Fibroblast of mammary gland (primary cell): Measurements from ENCODE around the gene LEFTY1.
"Not testable (repeated sequence)": the region's sequence is repeated elsewhere in the genome, so short reads cannot be mapped to it uniquely, and the experiment has no call there.

Experiments used
- DNase-seq: peaks from one replicate; pipeline ENCODE4 v3.0.0-alpha.2; 2010; ENCODE audit warnings: low read depth
- H3K4me3 ChIP-seq: 2 replicates; pipeline ENCODE4 v1.5.1; 2011; ENCODE audit warnings: low read depth, mild to moderate bottlenecking, low read length, moderate library complexity; ENCODE audit not compliant: control insufficient read depth
- TF ChIP-seq, protein P1 (sequence below): conservative IDR thresholded peaks from 2 replicates; pipeline ENCODE4 v1.5.1; 2011; ENCODE audit warnings: low read depth, low read length, inconsistent platforms; ENCODE audit not compliant: control insufficient read depth, insufficient read depth

LEFTY1 gene

DNA sequence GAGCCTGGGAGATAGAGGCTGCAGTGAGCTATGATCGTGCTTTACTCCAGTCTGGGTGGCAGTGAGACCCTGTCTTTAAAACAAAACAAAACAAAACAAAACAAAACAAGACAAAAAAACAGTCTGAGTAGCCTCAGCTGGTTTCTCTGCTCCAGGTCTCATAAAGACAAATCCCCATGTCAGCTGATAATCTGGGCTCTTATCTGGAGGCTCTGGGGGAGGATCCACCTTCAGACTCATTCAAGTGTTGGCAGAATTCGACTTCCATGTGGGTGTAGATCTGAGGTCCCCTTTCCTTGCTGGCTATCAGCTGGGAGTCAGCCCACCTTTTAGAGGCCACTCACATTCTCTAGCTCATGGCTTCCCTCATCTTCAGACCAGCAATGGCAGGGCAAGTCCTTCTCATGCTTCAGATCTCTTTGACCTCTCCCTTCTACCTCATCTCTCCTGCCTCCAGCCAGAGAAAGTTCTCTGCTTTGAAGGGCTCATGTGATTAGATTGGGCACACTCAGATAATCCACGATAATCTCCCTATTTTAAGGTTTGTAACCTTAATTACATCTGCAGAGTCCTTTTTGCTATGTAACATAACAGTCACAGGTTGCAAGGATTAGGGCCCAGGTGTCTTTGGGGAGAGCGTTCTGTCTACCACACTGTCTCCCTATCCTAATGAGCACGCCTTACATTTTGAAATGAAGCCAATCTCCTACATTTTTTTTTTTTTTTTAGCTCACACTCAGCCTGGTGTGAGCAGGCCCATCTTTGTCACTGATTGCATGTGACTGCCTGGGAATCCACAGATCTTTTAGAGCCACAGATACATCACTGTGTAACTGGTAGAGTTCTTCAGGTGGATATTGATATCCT, 42.6 kb upstream of the LEFTY1 start:
- TF ChIP-seq, protein P1, sequence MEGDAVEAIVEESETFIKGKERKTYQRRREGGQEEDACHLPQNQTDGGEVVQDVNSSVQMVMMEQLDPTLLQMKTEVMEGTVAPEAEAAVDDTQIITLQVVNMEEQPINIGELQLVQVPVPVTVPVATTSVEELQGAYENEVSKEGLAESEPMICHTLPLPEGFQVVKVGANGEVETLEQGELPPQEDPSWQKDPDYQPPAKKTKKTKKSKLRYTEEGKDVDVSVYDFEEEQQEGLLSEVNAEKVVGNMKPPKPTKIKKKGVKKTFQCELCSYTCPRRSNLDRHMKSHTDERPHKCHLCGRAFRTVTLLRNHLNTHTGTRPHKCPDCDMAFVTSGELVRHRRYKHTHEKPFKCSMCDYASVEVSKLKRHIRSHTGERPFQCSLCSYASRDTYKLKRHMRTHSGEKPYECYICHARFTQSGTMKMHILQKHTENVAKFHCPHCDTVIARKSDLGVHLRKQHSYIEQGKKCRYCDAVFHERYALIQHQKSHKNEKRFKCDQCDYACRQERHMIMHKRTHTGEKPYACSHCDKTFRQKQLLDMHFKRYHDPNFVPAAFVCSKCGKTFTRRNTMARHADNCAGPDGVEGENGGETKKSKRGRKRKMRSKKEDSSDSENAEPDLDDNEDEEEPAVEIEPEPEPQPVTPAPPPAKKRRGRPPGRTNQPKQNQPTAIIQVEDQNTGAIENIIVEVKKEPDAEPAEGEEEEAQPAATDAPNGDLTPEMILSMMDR = no peak
- H3K4me3 ChIP-seq = no peak overlapping the region
- DNase-seq = no peak

- no peak overlapping the region for H3K4me3 ChIP-seq
Observed at GRCh38 chr1:225930566-225930965, 41.6 kb upstream of the LEFTY1 start.

DNA sequence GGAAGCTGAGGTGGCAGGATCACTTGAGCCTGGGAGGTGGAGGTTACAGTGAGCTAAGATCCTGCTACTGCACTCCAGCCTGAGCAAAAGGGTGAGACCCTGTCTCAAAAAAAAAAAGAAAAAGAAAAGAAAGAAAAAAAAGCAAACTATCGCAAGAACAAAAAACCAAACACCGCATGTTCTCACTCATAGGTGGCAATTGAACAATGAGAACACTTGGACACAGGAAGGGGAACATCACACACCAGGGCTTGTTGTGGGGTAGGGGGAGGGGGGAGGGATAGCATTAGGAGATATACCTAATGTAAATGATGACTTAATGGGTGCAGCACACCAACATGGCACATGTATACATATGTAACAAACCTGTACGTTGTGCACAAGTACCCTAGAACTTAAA, 40.5 kb upstream of the LEFTY1 start:
- H3K4me3 ChIP-seq, DNase-seq: not testable (repeated sequence)

More at GRCh38 chr1:225930566-225930965, 41.6 kb upstream of the LEFTY1 start:
- DNase-seq = no peak
- TF ChIP-seq, protein P1 = no peak

DNA sequence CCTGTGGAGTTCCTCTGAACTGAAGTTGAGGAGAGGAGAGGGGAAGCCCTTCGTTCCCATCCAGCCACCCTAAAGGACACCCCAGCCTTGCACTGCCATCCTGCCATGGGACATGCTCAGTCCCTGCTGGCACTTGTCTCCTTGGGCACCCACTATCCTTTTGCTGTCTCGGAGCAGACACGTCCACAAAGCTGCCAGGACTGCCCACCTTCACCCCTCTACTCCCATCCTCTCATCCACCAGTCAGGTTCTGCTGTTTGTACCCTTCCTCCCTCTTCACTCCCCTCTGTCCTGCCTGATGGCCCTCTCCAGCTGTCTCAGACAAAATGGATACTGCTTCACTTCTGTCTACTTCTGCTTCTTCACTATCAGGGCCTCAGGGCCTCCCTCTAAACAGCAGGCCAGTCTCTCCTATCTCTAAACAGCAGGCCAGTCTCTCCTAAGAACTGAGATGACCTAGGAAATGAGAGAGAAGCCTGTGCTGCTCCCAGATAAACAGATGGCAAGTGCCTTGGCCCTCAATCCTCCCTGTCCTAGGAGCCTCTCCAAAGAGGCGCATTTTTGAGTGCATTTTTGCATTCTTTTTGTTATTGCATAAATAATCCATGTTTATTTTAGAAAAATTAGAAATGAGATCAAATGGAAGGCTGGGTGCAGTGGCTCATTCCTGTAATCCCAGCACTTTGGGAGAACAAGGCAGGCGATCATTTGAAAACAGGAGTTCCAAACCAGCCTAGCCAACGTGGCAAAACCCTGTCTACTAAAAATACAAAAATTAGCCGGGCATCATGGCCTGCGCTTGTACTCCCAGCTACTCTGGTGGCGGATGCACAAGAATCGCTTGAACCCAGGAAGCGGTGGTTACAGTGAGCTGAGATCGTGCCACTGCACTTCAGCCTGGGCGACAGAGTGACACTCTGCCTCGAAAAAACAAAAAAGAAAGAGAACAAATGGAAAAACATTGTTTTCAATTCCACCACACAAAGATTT, 39.5 kb upstream of the LEFTY1 start:
- H3K4me3 ChIP-seq = no peak overlapping the region
- DNase-seq = no peak
- TF ChIP-seq, protein P1 = no peak

DNA sequence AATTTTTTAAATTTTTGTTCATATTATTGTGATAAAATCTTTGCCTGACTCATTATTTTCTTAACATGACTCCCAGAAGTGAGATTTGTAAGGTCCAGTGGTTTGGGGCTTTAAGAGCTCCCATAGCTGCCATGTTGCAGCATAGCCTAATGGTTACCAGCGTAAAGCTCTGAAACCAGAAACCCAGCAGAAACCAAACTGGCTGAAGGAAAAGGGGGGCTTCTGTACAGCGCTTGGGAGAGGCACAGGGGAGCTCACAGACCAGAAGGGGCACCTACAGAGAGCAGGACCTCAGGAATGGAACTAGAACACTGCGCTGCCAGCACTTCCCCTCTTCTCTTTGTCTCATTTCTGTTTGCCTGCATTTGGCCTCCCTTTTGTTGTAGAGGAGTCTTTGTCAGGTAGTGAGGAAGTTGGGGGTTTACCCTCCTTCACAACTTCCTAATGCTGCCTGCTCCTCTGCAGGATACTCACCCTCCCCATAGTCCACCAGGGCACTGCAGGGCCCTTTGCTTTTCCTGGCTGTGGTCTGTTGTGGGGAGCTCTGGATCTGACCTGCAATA, 37.7 kb upstream of the LEFTY1 start:
- TF ChIP-seq, protein P1 = no peak
- no peak overlapping the region for H3K4me3 ChIP-seq
- DNase-seq = no peak

- DNase-seq = peak; percentile 93
- TF ChIP-seq, protein P1 = no peak
- H3K4me3 ChIP-seq = peak within 1 kb of the TSS; percentile 85
Observed at GRCh38 chr1:225923692-225924555, 35.0 kb upstream of the LEFTY1 start, which contains the start of gene PYCR2. Gene PYCR2 (minus strand): TSS chr1:225924250. CDS start chr1:225924110, 140 bp downstream.
